GM21737 (cell line): ENCODE measurements around the gene C7orf33.

ENCODE experiments used
- ATAC-seq: cut with Tn5 transposase; IDR thresholded peaks from one replicate; pipeline ENCODE4 v1.9.1; 2021; ENCODE audit warnings: mild to moderate bottlenecking, moderate library complexity; ENCODE audit not compliant: unreplicated experiment

Gene C7orf33

DNA sequence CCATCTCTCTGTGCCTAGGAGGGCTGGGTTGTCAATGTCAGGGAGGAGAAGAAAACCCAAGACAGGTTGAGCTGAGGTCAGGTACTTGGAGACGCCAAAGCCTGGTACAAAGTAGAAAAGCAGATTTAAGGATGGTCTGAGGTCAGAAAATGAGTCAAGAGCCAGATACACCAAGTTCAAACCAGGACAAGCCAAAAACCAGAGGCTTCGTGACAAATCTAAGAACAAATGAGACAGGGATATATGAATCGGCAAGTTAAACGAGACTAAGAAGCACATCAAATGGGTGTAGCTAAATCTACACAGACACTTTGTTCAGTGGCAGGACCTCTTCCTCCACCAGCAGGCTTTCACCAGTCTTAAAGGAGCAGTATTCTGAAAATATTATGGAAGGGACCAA lies 34.2 kb downstream of the C7orf33 start:
- no peak for ATAC-seq

DNA sequence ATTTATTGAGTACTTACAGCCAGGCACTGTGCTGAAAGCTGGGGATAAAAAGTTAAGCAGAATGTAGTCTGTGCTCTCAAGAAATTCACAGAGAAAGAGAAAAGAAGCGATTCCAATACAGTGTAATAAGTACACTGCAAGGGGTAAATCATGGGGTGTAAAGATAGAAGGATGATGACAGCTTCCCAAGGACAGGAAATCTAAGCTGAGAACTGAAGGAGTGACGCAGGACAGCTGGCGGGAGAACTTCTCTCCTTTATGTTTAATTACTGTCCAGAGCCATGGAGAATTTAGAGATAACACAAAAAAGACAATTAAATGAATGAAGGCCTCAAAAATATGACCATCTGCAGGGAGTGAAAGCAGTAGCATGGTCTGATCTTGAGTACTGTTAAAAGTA lies 34.8 kb downstream of the C7orf33 start:
- ATAC-seq, result no peak

DNA sequence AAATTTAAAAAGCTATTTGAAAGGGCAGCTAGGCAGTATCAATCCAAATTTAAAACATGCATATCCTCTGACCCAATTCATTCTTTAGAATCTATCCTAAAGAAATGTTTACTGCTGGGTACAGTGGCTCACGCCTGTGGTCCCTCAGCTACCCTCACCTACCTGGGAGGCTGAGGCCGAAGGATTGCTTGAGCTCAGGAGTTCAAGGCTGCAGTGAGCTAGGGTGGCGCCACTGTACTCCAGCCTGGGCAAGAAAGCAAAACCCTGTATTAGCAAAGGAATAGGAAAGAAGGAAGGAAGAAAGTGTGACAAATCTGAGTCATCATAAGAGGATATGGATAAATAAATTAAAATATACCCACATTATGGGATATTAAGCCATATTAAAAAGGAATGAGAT lies 36.3 kb downstream of the C7orf33 start:
- no peak for ATAC-seq

DNA sequence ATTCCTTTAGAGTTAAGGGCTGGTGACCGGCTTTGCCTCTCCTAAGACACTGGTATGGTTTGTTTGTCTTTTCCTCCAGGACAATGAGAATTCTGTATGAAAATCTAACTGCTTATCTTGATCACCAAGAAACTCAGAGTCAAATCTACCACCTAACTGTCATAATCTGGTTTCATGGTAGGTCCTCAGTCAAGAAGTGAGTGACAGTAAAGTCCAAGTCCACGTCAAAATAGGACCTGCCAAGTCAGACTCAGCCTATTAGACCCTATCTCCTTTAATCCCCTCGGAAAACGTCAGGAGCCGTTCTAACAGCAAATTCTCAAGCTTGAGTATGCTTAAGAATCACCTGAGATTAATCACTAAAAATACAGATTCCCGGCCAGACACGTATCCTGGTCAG lies 37.4 kb downstream of the C7orf33 start:
- no peak for ATAC-seq

DNA sequence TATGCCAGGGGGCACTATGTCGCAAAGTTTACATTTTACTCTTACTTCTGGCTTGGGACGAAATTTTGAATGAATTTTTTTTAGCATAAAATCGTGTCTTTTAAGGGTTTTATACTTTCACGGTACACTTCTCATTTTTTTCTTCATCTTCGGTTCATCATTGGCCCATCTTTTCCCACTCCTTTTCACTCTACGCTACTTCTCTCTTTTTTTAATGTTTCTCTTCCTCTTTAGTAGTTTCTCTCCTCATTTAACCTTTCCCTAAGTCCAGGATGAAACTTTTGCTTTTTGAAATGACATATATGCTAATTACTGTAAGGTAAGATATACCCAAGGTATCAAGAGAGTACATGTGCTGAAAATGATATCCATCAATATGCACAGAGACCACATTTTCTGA lies 39.5 kb downstream of the C7orf33 start:
- ATAC-seq, result no peak

DNA sequence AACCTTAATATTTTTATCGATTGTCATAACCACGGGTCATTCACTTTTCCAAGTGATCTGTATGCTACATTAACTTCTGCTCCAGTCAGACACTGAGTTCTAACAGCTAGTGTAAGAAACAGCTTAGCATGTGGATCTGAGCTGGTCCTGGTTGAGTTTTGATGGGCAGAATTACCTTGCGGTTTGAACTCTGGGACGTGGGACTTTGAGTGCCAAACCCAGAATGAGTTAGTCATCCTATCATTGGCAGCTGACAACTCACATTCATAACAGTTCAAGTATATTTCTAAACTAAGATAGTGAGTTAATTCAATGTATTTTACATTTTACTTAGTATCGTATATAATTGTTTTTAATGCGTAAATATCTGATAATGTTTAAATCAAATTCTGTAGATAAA lies 43.2 kb downstream of the C7orf33 start:
- ATAC-seq, result no peak

DNA sequence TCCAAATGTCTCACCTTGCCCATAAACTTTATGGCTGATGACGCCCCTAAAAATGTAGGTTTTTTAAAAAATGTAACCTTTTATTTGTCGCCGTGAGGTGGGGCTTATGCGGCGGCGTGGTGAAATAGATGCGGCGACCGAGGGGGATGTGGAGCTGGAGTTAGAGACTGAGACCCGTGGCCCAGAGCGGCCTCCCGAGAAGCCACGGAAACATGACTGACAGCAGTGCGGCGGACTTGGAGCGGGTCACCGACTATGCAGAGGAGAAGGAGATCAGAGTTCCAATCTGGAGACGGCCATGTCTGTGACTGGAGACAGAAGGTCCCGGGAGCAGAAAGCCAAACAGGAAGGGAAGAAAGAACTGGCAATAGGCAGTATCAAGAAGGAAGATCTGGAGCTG lies 46.5 kb downstream of the C7orf33 start:
- ATAC-seq, result no peak

DNA sequence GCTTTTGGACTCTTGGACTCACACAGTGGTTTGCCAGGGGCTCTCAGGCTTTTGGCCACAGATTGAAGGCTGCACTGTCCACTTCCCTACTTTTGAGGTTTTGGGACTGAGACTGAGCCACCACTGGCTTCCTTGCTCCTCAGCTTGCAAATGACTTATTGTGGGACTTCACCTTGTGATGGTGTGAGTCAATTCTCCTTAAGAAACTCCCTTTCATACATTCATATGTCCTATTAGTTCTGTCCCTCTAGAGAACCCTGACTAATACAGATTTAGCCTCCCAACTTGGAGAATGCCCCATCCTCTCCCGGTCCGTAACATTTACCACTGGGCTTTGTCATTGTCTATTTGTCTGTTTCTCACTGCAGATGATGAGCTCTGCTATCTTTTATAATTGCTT lies 55.3 kb downstream of the C7orf33 start:
- no peak for ATAC-seq

DNA sequence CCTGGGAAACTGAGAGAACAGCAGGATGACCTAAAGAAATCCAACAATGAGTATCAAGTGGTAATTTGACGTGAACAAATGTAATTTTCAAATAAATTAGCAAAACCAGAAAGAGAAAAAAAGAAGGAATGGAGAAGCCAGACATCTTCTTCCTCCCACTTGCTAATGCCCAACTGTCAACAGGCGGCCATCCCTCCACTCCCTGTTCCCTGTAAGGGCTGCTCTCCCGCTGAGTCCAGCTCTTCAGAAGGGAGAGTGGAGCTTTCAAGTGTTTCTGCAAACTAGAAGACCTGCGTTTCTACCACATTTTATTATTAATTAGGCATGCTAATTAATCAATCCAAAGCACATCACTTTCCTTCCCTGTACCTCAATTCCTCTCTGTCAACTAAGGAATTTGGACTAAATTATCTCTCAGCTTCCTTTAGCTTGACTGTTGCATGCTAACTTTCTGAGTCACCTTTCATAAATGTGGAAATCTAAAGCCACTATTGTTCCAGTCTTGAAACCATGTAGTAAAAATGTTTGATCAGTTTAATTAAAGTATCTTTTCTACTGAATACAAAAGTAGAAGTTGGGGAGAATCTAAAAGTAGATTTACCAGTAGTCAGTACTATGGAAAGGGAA lies 59.8 kb downstream of the C7orf33 start:
- ATAC-seq, result no peak

DNA sequence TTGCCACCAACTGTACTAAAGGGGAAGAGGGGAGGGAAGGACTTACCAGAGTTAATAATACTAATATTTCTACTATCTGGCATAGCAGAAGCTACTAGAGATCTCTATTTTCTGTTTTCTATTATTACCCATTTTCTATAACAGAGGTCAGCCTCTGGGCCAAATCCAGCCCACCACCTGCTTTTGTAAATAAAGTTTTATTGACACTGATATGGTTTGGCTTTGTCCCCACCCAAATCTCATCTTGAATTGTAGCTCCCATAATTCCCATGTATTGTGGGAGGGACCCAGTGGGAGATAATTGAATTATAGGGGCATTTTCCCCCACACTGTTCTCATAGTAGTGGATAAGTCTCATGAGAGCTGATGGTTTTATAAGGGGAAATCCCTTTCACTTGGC lies 62.2 kb downstream of the C7orf33 start:
- no peak for ATAC-seq

DNA sequence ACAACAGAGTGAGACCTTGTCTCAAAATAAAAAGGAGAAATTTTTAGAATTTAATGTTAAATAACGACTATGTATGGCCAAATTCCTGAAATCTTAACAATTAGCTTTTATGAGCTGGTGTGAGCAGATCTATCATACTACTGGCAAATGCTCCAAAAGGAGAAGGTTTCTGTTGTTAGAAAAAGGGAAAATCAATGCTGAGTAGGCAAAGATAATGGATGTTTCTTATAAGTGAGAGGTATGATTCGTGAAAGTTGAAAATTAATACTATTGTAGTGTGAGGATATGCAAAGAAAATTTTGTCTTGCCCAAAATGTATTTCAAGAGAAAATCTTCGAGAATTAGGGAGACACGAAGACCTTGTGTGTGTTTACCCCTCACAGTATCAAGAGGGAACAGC lies 67.4 kb downstream of the C7orf33 start:
- ATAC-seq, result no peak

DNA sequence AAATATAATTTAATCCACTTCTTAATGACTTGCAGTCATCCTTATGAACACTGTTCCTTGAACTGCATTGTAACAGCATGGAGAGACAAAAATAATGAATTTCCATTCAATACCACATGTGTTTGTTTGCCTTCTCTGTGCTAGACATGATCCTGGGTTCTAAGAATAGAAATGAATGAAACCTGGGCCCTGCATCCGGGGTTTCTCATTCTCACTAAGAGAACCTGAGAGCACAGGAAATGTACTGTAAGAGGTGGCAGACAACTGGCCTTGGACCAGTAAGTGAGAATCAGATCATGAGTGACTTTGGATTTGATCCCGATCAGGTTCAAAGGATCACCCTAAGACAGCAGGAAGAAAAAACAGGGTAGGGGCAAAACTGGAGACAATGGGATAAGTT lies 70.9 kb downstream of the C7orf33 start:
- no peak for ATAC-seq

DNA sequence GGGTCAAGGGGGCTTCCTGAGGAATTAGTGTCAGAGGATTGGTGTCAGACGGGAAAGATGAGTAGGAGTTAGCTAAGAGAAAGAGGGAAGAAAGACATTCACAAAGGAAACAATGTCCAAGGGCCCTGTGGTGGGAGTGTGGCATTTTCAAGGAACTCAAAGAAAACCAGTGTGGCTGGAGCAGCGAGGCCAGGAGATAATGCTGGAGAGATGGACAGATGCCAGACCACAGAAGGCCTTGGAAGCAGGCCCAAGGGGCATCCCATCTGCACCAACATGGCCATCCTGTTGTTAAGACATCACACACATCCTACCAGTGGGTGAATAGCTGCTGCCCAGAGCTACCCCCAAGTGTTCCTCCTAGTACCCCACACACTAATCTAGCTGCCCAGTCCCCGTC lies 72.1 kb downstream of the C7orf33 start:
- no peak for ATAC-seq

DNA sequence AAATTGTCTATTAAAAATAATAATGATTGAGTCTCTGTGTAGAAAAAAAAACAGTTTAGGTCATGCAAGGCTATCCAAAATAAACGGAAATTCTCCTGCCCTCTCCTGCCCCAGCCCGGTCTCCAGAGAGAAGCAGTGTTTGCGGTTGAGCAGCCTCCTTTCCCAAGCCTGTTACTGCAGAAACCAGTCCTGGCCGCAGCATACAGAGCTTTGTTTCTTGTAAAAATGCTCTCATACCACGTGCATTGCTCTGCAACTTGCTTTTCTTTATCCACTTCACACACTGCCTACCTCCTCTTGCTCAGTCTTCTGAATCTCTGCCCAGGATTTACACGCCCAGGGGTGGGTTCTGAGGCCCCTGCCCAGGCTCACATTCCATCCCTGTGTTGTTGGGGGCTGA lies 73.8 kb downstream of the C7orf33 start:
- no peak for ATAC-seq

DNA sequence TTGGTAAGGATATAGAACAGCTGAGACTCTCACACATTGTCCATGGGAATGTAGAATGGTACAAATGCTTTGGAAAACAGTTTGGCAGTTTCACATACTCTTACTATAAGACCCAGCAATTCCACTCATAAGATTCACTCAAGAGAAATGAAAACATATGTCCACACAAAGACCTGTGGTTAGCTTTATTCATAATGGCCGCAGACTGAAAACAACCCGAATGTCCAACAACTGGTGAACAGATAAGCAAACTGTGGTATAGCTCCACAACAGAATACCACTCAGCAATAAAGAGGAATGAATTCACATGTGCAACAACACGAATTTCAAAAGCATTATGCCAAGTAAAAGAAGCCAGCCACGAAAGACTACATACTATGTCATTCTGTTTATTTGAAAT lies 74.7 kb downstream of the C7orf33 start:
- ATAC-seq, result no peak
